MM.1S (cell line): ENCODE measurements around the gene ZNF862.

ENCODE experiments used
- DNase-seq: peaks from one replicate; pipeline ENCODE4 v3.0.0-alpha.2; 2015
- H2AFZ ChIP-seq: fragments of 300-600 bp; sonication (generic); 2 replicates; pipeline ENCODE4 v1.6.0; 2016; ENCODE audit warnings: antibody characterized with exemption, low read length
- H3F3A ChIP-seq: fragments of 300-600 bp; sonication (generic); 2 replicates; pipeline ENCODE4 v1.6.1; 2016; ENCODE audit warnings: mild to moderate bottlenecking, antibody characterized with exemption, low read length, moderate library complexity, mixed read lengths; ENCODE audit not compliant: insufficient read depth
- H3K27ac ChIP-seq: fragments of 300-600 bp; sonication (generic); 2 replicates; pipeline ENCODE4 v1.5.1; 2016; ENCODE audit warnings: mild to moderate bottlenecking, low read length
- H3K27me3 ChIP-seq: fragments of 300-600 bp; sonication (generic); replicated peaks from 2 replicates; pipeline ENCODE4 v1.6.0; 2016; ENCODE audit warnings: low read length; ENCODE audit not compliant: insufficient read depth
- H3K36me3 ChIP-seq: fragments of 300-600 bp; sonication (generic); replicated peaks from 2 replicates; pipeline ENCODE4 v1.6.1; 2016; ENCODE audit warnings: mild to moderate bottlenecking, low read length, mixed read lengths; ENCODE audit not compliant: insufficient read depth
- H3K4me1 ChIP-seq: fragments of 300-600 bp; sonication (generic); 2 replicates; pipeline ENCODE4 v1.6.1; 2016; ENCODE audit warnings: low read length, mixed read lengths
- H3K4me2 ChIP-seq: fragments of 300-600 bp; sonication (generic); 2 replicates; pipeline ENCODE4 v1.6.0; 2016; ENCODE audit warnings: low read depth, low read length
- H3K4me3 ChIP-seq: fragments of 300-600 bp; sonication (generic); 2 replicates; pipeline ENCODE4 v1.5.1; 2016; ENCODE audit warnings: low read length, mixed read lengths
- H3K79me2 ChIP-seq: fragments of 300-600 bp; sonication (generic); 2 replicates; pipeline ENCODE4 v1.6.1; 2016; ENCODE audit warnings: mixed run types, low read length, mixed read lengths
- H3K9ac ChIP-seq: fragments of 300-600 bp; sonication (generic); 2 replicates; pipeline ENCODE4 v1.6.1; 2016; ENCODE audit warnings: low read length, mixed read lengths
- H3K9me2 ChIP-seq: fragments of 300-600 bp; sonication (generic); replicated peaks from 2 replicates; pipeline ENCODE4 v1.6.1; 2016; ENCODE audit warnings: mild to moderate bottlenecking, low read length, mixed read lengths; ENCODE audit not compliant: insufficient read depth
- H3K9me3 ChIP-seq: fragments of 300-600 bp; sonication (generic); replicated peaks from 2 replicates; pipeline ENCODE4 v1.6.1; 2016; ENCODE audit warnings: mild to moderate bottlenecking, low read length, mixed read lengths; ENCODE audit not compliant: insufficient read depth
- H4K20me1 ChIP-seq: fragments of 300-600 bp; sonication (generic); 2 replicates; pipeline ENCODE4 v1.6.1; 2016; ENCODE audit warnings: mild to moderate bottlenecking, low read length, moderate library complexity, mixed read lengths; ENCODE audit not compliant: insufficient read depth
- CTCF ChIP-seq: fragments of 300-600 bp; sonication (generic); IDR thresholded peaks from 2 replicates; pipeline ENCODE4 v1.5.1; 2016; ENCODE audit warnings: antibody characterized with exemption, low read length, mixed read lengths
- EZH2 ChIP-seq: fragments of 300-600 bp; sonication (generic); optimal IDR thresholded peaks from 2 replicates; pipeline ENCODE3; 2017; ENCODE audit warnings: low read depth, mild to moderate bottlenecking, antibody characterized with exemption, low read length, mixed read lengths
- EZH2phosphoT487 ChIP-seq: fragments of 300-600 bp; sonication (generic); IDR thresholded peaks from 2 replicates; pipeline ENCODE4 v1.6.1; 2018; ENCODE audit warnings: antibody characterized with exemption, low read length

The ZNF862 gene

GRCh38 chr7:149884016-149884415 lies 45.8 kb downstream of the ZNF862 start:
- TF ChIP-seq EZH2phosphoT487: no peak
- no peaks in the 10 kb centered on the region for H3K27me3 ChIP-seq
- no peaks in the 10 kb centered on the region for H3F3A ChIP-seq
- no peak for DNase-seq
- no peaks in the 10 kb centered on the region for H3K36me3 ChIP-seq
- no peaks in the 10 kb centered on the region for H4K20me1 ChIP-seq
- no peaks in the 10 kb centered on the region for H3K79me2 ChIP-seq
- H3K4me1 ChIP-seq: no peaks in the 10 kb centered on the region
- no peak overlapping the region for H3K4me3 ChIP-seq
- H3K9me3 ChIP-seq: no peaks in the 10 kb centered on the region
- no peak overlapping the region for H3K9ac ChIP-seq
- H3K4me2 ChIP-seq: no peak overlapping the region
- no peaks in the 10 kb centered on the region for H3K9me2 ChIP-seq
- H3K27ac ChIP-seq: no peak overlapping the region
- H2AFZ ChIP-seq: no peak overlapping the region

- H4K20me1 ChIP-seq: no peaks in the 10 kb centered on the region
- no peak overlapping the region for H3K9ac ChIP-seq
- no peak for DNase-seq
- no peaks in the 10 kb centered on the region for H3K36me3 ChIP-seq
- H3K27ac ChIP-seq: no peak overlapping the region
- H3K9me2 ChIP-seq: no peaks in the 10 kb centered on the region
- no peak overlapping the region for H2AFZ ChIP-seq
- H3K4me3 ChIP-seq: no peak overlapping the region
- H3K9me3 ChIP-seq: no peaks in the 10 kb centered on the region
- H3K4me1 ChIP-seq: no peaks in the 10 kb centered on the region
- H3K4me2 ChIP-seq: no peak overlapping the region
- TF ChIP-seq EZH2phosphoT487 (no peak), CTCF (no peak), EZH2 (no peak)
- no peaks in the 10 kb centered on the region for H3K79me2 ChIP-seq
- no peaks in the 10 kb centered on the region for H3F3A ChIP-seq
- H3K27me3 ChIP-seq: no peaks in the 10 kb centered on the region
Measured at GRCh38 chr7:149884541-149884940, 46.4 kb downstream of the ZNF862 start.

- no peaks in the 10 kb centered on the region for H3K9me3 ChIP-seq
- no peaks in the 10 kb centered on the region for H4K20me1 ChIP-seq
- H3K27ac ChIP-seq: no peak overlapping the region
- no peaks in the 10 kb centered on the region for H3K9me2 ChIP-seq
- no peak overlapping the region for H3K4me2 ChIP-seq
- H3K79me2 ChIP-seq: no peaks in the 10 kb centered on the region
- no peak overlapping the region for H3K9ac ChIP-seq
- no peaks in the 10 kb centered on the region for H3K27me3 ChIP-seq
- H3K4me3 ChIP-seq: no peak overlapping the region
- no peaks in the 10 kb centered on the region for H3K36me3 ChIP-seq
- no peak for DNase-seq
- TF ChIP-seq EZH2phosphoT487: no peak
- no peak for TF ChIP-seq EZH2
- TF ChIP-seq CTCF: no peak
- H3F3A ChIP-seq: no peaks in the 10 kb centered on the region
- H3K4me1 ChIP-seq: no peaks in the 10 kb centered on the region
- H2AFZ ChIP-seq: no peak overlapping the region
Measured at GRCh38 chr7:149885191-149886017, 47.2 kb downstream of the ZNF862 start.

- Histone ChIP-seq H3K4me2 (no peak overlapping the region), H3K36me3 (no peaks in the 10 kb centered on the region), H3K9ac (no peak overlapping the region), H3F3A (no peaks in the 10 kb centered on the region), H3K4me1 (no peaks in the 10 kb centered on the region), H2AFZ (no peak overlapping the region), H3K4me3 (no peak overlapping the region), H4K20me1 (no peaks in the 10 kb centered on the region), H3K27me3 (no peaks in the 10 kb centered on the region), H3K9me3 (no peaks in the 10 kb centered on the region), H3K27ac (no peak overlapping the region), H3K79me2 (no peaks in the 10 kb centered on the region), H3K9me2 (no peaks in the 10 kb centered on the region)
- no peak for DNase-seq
- TF ChIP-seq EZH2phosphoT487 (no peak), CTCF (no peak), EZH2 (no peak)
Measured at GRCh38 chr7:149886018-149886415, 47.8 kb downstream of the ZNF862 start.
